Measurements from ENCODE around the gene ZNF77.
"Not testable (repeated sequence)": the region's sequence is repeated elsewhere in the genome, so short reads cannot be mapped to it uniquely, and the experiment has no call there.

Gene ZNF77

GRCh38 chr19:2963122-2963521 lies 18.4 kb upstream of the ZNF77 start:
- in situ Hi-C loops (cut with HindIII; ENCODE audit: low pct_unique_long_range_greater_than_20kb, low sequenced_read_pairs), result no loop called here
- no peak for TF ChIP-seq JUND (IDR thresholded peaks at IDR 0.05; ENCODE audit: low read depth)
- no peak for DNase-seq (ENCODE audit: low read depth in 1 of 2, low spot score in 1 of 2)

GRCh38 chr19:2962018-2962670 lies 17.4 kb upstream of the ZNF77 start:
- no peak for TF ChIP-seq JUND (IDR thresholded peaks at IDR 0.05; ENCODE audit: low read depth)
- in situ Hi-C loops (cut with HindIII; ENCODE audit: low pct_unique_long_range_greater_than_20kb, low sequenced_read_pairs), result no loop called here
- peak; percentile 46 to 89 for DNase-seq (ENCODE audit: low read depth in 1 of 2, low spot score in 1 of 2)

- DNase-seq (ENCODE audit: low read depth in 1 of 2, low spot score in 1 of 2), result no peak
- in situ Hi-C loops (cut with HindIII; ENCODE audit: low pct_unique_long_range_greater_than_20kb, low sequenced_read_pairs), result no loop called here
- no peak for TF ChIP-seq JUND (IDR thresholded peaks at IDR 0.05; ENCODE audit: low read depth)
Measured at GRCh38 chr19:2960120-2960519, 15.3 kb upstream of the ZNF77 start.

- in situ Hi-C loops (cut with HindIII; ENCODE audit: low pct_unique_long_range_greater_than_20kb, low sequenced_read_pairs), result no loop called here
- no peak for DNase-seq (ENCODE audit: low read depth in 1 of 2, low spot score in 1 of 2)
- no peak for TF ChIP-seq JUND (IDR thresholded peaks at IDR 0.05; ENCODE audit: low read depth)
Measured at GRCh38 chr19:2957160-2957559, 12.4 kb upstream of the ZNF77 start.

- TF ChIP-seq JUND (IDR thresholded peaks at IDR 0.05; ENCODE audit: low read depth), result peak; percentile 52; the same call in 1 of the 2 replicates
- in situ Hi-C loops (cut with HindIII; ENCODE audit: low pct_unique_long_range_greater_than_20kb, low sequenced_read_pairs), result no loop called here
- DNase-seq (ENCODE audit: low read depth in 1 of 2, low spot score in 1 of 2), result peak; percentile 36 to 96
Measured at GRCh38 chr19:2952953-2953481, 8.2 kb upstream of the ZNF77 start.

GRCh38 chr19:2950286-2951124 lies 5.7 kb upstream of the ZNF77 start:
- no peak for TF ChIP-seq JUND (IDR thresholded peaks at IDR 0.05; ENCODE audit: low read depth)
- DNase-seq (ENCODE audit: low read depth in 1 of 2, low spot score in 1 of 2), result peak; percentile 89 to 99
- in situ Hi-C loops (cut with HindIII; ENCODE audit: low pct_unique_long_range_greater_than_20kb, low sequenced_read_pairs), result no loop called here

GRCh38 chr19:2949939-2950285 lies 5.1 kb upstream of the ZNF77 start:
- TF ChIP-seq JUND (IDR thresholded peaks at IDR 0.05; ENCODE audit: low read depth), result no peak
- DNase-seq (ENCODE audit: low read depth in 1 of 2, low spot score in 1 of 2), result no peak
- in situ Hi-C loops (cut with HindIII; ENCODE audit: low pct_unique_long_range_greater_than_20kb, low sequenced_read_pairs), result no loop called here

- in situ Hi-C loops (cut with HindIII; ENCODE audit: low pct_unique_long_range_greater_than_20kb, low sequenced_read_pairs), result no loop called here
- no peak for DNase-seq (ENCODE audit: low read depth in 1 of 2, low spot score in 1 of 2)
- TF ChIP-seq JUND (IDR thresholded peaks at IDR 0.05; ENCODE audit: low read depth), result no peak
Measured at GRCh38 chr19:2945575-2946184, 909 bp upstream of the ZNF77 start.

- no peak for TF ChIP-seq JUND (IDR thresholded peaks at IDR 0.05; ENCODE audit: low read depth)
- DNase-seq (ENCODE audit: low read depth in 1 of 2, low spot score in 1 of 2), result no peak
- in situ Hi-C loops (cut with HindIII; ENCODE audit: low pct_unique_long_range_greater_than_20kb, low sequenced_read_pairs), result no loop called here
Measured at GRCh38 chr19:2944403-2944774, 382 bp downstream of the ZNF77 start.

GRCh38 chr19:2942928-2943640 lies 1.7 kb downstream of the ZNF77 start:
- TF ChIP-seq JUND (IDR thresholded peaks at IDR 0.05; ENCODE audit: low read depth), result no peak

GRCh38 chr19:2935863-2936262 lies 8.9 kb downstream of the ZNF77 start:
- in situ Hi-C loops (cut with HindIII; ENCODE audit: low pct_unique_long_range_greater_than_20kb, low sequenced_read_pairs), result not testable (repeated sequence)

More at GRCh38 chr19:2942928-2943640, 1.7 kb downstream of the ZNF77 start:
- in situ Hi-C loops (cut with HindIII; ENCODE audit: low pct_unique_long_range_greater_than_20kb, low sequenced_read_pairs), result no loop called here
- DNase-seq (ENCODE audit: low read depth in 1 of 2, low spot score in 1 of 2), result no peak

GRCh38 chr19:2933490-2933910 lies 11.3 kb downstream of the ZNF77 start:
- no peak for DNase-seq (ENCODE audit: low read depth in 1 of 2, low spot score in 1 of 2)
- in situ Hi-C loops (cut with HindIII; ENCODE audit: low pct_unique_long_range_greater_than_20kb, low sequenced_read_pairs), result no loop called here
- no peak for TF ChIP-seq JUND (IDR thresholded peaks at IDR 0.05; ENCODE audit: low read depth)

More at GRCh38 chr19:2935863-2936262, 8.9 kb downstream of the ZNF77 start:
- DNase-seq (ENCODE audit: low read depth in 1 of 2, low spot score in 1 of 2), result not testable (repeated sequence)

Measured in T47D (cell line).